Aorta (tissue), 5 donors: ENCODE measurements around the gene CPXM2. TPM values are rescaled to one million over a fixed set of nuclear protein-coding genes. Genes with fewer than 3 reads are reported as not detected.
A peak's percentile ranks its signal among the peaks of the same experiment; 100 is the strongest.

Source experiments
- ATAC-seq: fragments of 200-7000 bp; cut with Tn5 transposase; one replicate; pipeline ENCODE4 v1.9.1; 2022; ENCODE audit warnings: moderate library complexity; ENCODE audit not compliant: low FRiP score
- DNase-seq, 2 donors: peaks; one replicate each; pipeline ENCODE4 v3.0.0-alpha.2; 2020
- H3K27ac ChIP-seq, 2 donors: one replicate each; pipeline ENCODE4 v1.5.1; 2013; ENCODE audit warnings: low read length in 2 of 2, mild to moderate bottlenecking in 2 of 2, moderate library complexity in 2 of 2, control low read depth in 1 of 2, inconsistent platforms in 1 of 2, low read depth in 1 of 2
- H3K27me3 ChIP-seq, 2 donors: one replicate each; pipeline ENCODE4 v1.6.1; 2013; ENCODE audit warnings: control low read depth in 1 of 2, low read length in 1 of 2, mild to moderate bottlenecking in 1 of 2, moderate library complexity in 1 of 2; ENCODE audit not compliant: insufficient read depth in 2 of 2, control insufficient read depth in 1 of 2
- H3K36me3 ChIP-seq, 2 donors: one replicate each; pipeline ENCODE4 v1.6.1; 2013; ENCODE audit warnings: control low read depth in 1 of 2, low read length in 1 of 2, mild to moderate bottlenecking in 1 of 2; ENCODE audit not compliant: insufficient read depth in 2 of 2, control insufficient read depth in 1 of 2
- H3K4me1 ChIP-seq, 2 donors: one replicate each; pipeline ENCODE4 v1.6.1; 2013; ENCODE audit warnings: low read length in 2 of 2, control low read depth in 1 of 2, mild to moderate bottlenecking in 1 of 2, moderate library complexity in 1 of 2; ENCODE audit not compliant: insufficient read depth in 2 of 2, control insufficient read depth in 1 of 2
- H3K4me3 ChIP-seq, 2 donors: one replicate each; pipeline ENCODE4 v1.5.1; 2013; ENCODE audit warnings: low read length in 2 of 2, control low read depth in 1 of 2, mild to moderate bottlenecking in 1 of 2
- H3K9me3 ChIP-seq: one replicate; pipeline ENCODE4 v1.6.1; 2013; ENCODE audit warnings: mild to moderate bottlenecking, low read length; ENCODE audit not compliant: control insufficient read depth
- WGBS, 2 donors: extraction: QIAGEN DNeasy Blood & Tissue Kit; methylation state at CpG; one replicate each; pipeline ENCODE4 v1.1.7; 2013; 5-methylcytosine and 5-hydroxymethylcytosine counted together
- intact Hi-C, 2 donors: fragments of 100-400 bp; cut with DNase I; formaldehyde crosslinking; loops; one replicate each; pipeline versions ENCODE4 v1.14.2 to v1.15.0; 2022
- polyA plus RNA-seq, 2 donors: library from polyadenylated mRNA; stranded (reverse); fragments of 200-250 nt; gene quantifications; one replicate each; pipeline ENCODE4 v1.2.3, GENCODE V29; 2013
- total RNA-seq, 2 donors: library from RNA; stranded (reverse); fragmentation: NEBNext Ultra II Directional; extraction: Animal tissue kit (Norgen Biotek cat#: 25700); gene quantifications; one replicate each; pipeline ENCODE4 v1.2.1, GENCODE V29; 2021
- donor health status: healthy with polysubstance abuse.
- donor health status: Bipolar disorder and iron deficiency.
- donor health status: DM: no; HTN: no; CAD: no.
- donor health status: DM: no; HTN: no; CAD: no.
- donor health status: DM: yes; HTN: yes; CAD: no.

The CPXM2 gene
- total and polyA plus RNA-seq, 4 donors: 43.8 to 169 (median 109) TPM

- H3K27me3 ChIP-seq: no peaks in the 10 kb centered on the region
- 81 to 82% methylated on average over 7 of the region's 7 CpGs for WGBS, 2 donors
- DNase-seq (no peak), ATAC-seq (no peak)
- peaks cover 2% of the 10 kb centered on the region in 2 donors for H3K36me3 ChIP-seq
- H3K9me3 ChIP-seq: no peaks in the 10 kb centered on the region
- intact Hi-C loops: no loop called here
- no peak overlapping the region for H3K4me3 ChIP-seq
- peaks cover 0 to 13% of the 10 kb centered on the region in 2 donors for H3K4me1 ChIP-seq
- H3K27ac ChIP-seq: peak overlapping the region in 1 of 2 donors; percentile 30
These were observed 12.8 kb downstream of the CPXM2 start for GRCh38 chr10:123878666-123879303.

GRCh38 chr10:123870260-123870659 is 21.3 kb downstream of the CPXM2 start:
- ATAC-seq (no peak), DNase-seq (no peak)
- intact Hi-C loops: no loop called here
- peaks cover 0 to 3% of the 10 kb centered on the region in 2 donors for H3K4me1 ChIP-seq
- H3K27ac ChIP-seq: no peak overlapping the region
- no peaks in the 10 kb centered on the region for H3K36me3 ChIP-seq
- WGBS, 2 donors: 65 to 87% methylated on average over 8 of the region's 8 CpGs
- H3K27me3 ChIP-seq: no peaks in the 10 kb centered on the region
- H3K9me3 ChIP-seq: no peaks in the 10 kb centered on the region
- H3K4me3 ChIP-seq: no peak overlapping the region

- no peaks in the 10 kb centered on the region for H3K27me3 ChIP-seq
- ATAC-seq (no peak), DNase-seq (no peak)
- intact Hi-C loops: no loop called here
- no peak overlapping the region for H3K4me3 ChIP-seq
- H3K36me3 ChIP-seq: no peaks in the 10 kb centered on the region
- H3K27ac ChIP-seq: no peak overlapping the region
- peaks cover 0 to 3% of the 10 kb centered on the region in 2 donors for H3K4me1 ChIP-seq
- WGBS, 2 donors: 12 to 44% methylated on average over 7 of the region's 7 CpGs
- no peaks in the 10 kb centered on the region for H3K9me3 ChIP-seq
These were observed 22.6 kb downstream of the CPXM2 start for GRCh38 chr10:123869020-123869414.

- DNase-seq (no peak), ATAC-seq (no peak)
- intact Hi-C loops: no loop called here
- no peaks in the 10 kb centered on the region for H3K36me3 ChIP-seq
- H3K4me3 ChIP-seq: no peak overlapping the region
- peak overlapping the region in 1 of 2 donors; percentile 58 for H3K27ac ChIP-seq
- H3K9me3 ChIP-seq: no peaks in the 10 kb centered on the region
- H3K4me1 ChIP-seq: peaks cover 0 to 3% of the 10 kb centered on the region in 2 donors
- WGBS, 2 donors: 44 to 61% methylated on average over 15 of the region's 15 CpGs
- H3K27me3 ChIP-seq: no peaks in the 10 kb centered on the region
These were observed 23.3 kb downstream of the CPXM2 start for GRCh38 chr10:123868038-123869019.

- no peak for DNase-seq
- peak; percentile 8 for ATAC-seq
- 63 to 71% methylated on average over 6 of the region's 6 CpGs for WGBS, 2 donors
- H3K4me1 ChIP-seq: peaks cover 0 to 3% of the 10 kb centered on the region in 2 donors
- H3K27me3 ChIP-seq: no peaks in the 10 kb centered on the region
- no peak overlapping the region for H3K4me3 ChIP-seq
- H3K9me3 ChIP-seq: no peaks in the 10 kb centered on the region
- no peaks in the 10 kb centered on the region for H3K36me3 ChIP-seq
- intact Hi-C loops: loop anchor here in 1 of 2 donors (2.0 kb wide), 1 partner anchor 19 kb away; no protein-coding TSS in a partner anchor
- peak overlapping the region; percentile 45 to 72 for H3K27ac ChIP-seq
These were observed 25.7 kb downstream of the CPXM2 start for GRCh38 chr10:123865880-123866279.

- intact Hi-C loops: loop anchor here in 1 of 2 donors (2.0 kb wide), 1 partner anchor 19 kb away; no protein-coding TSS in a partner anchor
- H3K4me1 ChIP-seq: peaks cover 0 to 3% of the 10 kb centered on the region in 2 donors
- H3K9me3 ChIP-seq: no peaks in the 10 kb centered on the region
- H3K4me3 ChIP-seq: no peak overlapping the region
- DNase-seq (no peak), ATAC-seq (peak; percentile 53)
- H3K27me3 ChIP-seq: no peaks in the 10 kb centered on the region
- H3K27ac ChIP-seq: peak overlapping the region; percentile 45 to 72
- 32 to 49% methylated on average over 9 of the region's 9 CpGs for WGBS, 2 donors
- H3K36me3 ChIP-seq: no peaks in the 10 kb centered on the region
These were observed 26.3 kb downstream of the CPXM2 start for GRCh38 chr10:123865350-123865749.

GRCh38 chr10:123864923-123865322 is 26.7 kb downstream of the CPXM2 start:
- 3 to 14% methylated on average over 9 of the region's 9 CpGs for WGBS, 2 donors
- peak overlapping the region; percentile 72 to 81 for H3K27ac ChIP-seq
- H3K36me3 ChIP-seq: no peaks in the 10 kb centered on the region
- peak; percentile 80 for ATAC-seq
- peak; percentile 79 to 87 for DNase-seq
- peaks cover 0 to 3% of the 10 kb centered on the region in 2 donors for H3K4me1 ChIP-seq
- H3K9me3 ChIP-seq: no peaks in the 10 kb centered on the region
- intact Hi-C loops: loop anchor here in 1 of 2 donors (2.0 kb wide), 1 partner anchor 20 kb away; no protein-coding TSS in a partner anchor
- H3K4me3 ChIP-seq: no peak overlapping the region
- H3K27me3 ChIP-seq: no peaks in the 10 kb centered on the region

GRCh38 chr10:123863721-123864482 is 27.7 kb downstream of the CPXM2 start:
- 80 to 85% methylated on average over 12 of the region's 12 CpGs for WGBS, 2 donors
- H3K9me3 ChIP-seq: no peaks in the 10 kb centered on the region
- intact Hi-C loops: loop anchor here in 1 of 2 donors (2.0 kb wide), 1 partner anchor 21 kb away; no protein-coding TSS in a partner anchor
- peak overlapping the region; percentile 81 to 82 for H3K27ac ChIP-seq
- peaks cover 0 to 3% of the 10 kb centered on the region in 2 donors for H3K4me1 ChIP-seq
- no peak overlapping the region for H3K4me3 ChIP-seq
- ATAC-seq (no peak), DNase-seq (no peak)
- no peaks in the 10 kb centered on the region for H3K27me3 ChIP-seq
- no peaks in the 10 kb centered on the region for H3K36me3 ChIP-seq
